Activated CD4-positive, alpha-beta T cell treated with anti-CD3 and anti-CD28 coated beads, Interleukin-2, amount 50 U/mL, for 48 hours (primary cell): ENCODE data around the gene NR2F1.

Experiments used
- DNase-seq, 2 experiments: peaks; one replicate each; pipeline ENCODE4 v3.0.0-alpha.2; 2020

The NR2F1 gene

GRCh38 chr5:93604644-93605515, 21.9 kb downstream of the NR2F1 start:
- DNase-seq = no peak

DNA sequence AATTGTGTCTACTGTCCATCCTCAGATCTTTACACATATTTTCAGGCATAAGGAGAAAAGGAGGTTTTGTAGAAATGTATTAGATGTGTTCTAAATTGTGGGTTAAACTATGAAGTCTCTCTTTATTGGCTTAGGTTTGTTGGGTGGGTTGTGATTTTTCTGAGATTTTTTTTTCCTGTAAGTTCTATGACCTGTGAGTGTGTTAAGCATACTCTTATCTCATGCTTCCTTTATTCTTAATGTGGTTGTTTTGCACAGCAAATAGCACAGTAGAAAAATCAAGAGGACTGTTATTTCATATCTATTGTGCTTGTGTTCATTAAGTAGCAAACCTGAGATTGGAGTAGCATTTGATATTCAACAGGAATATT, 23.3 kb downstream of the NR2F1 start:
- no peak for DNase-seq

GRCh38 chr5:93607367-93608258, 24.6 kb downstream of the NR2F1 start:
- DNase-seq = no peak

- no peak for DNase-seq
Observed at GRCh38 chr5:93608855-93609254, 25.8 kb downstream of the NR2F1 start.

GRCh38 chr5:93609762-93610161, 26.7 kb downstream of the NR2F1 start:
- no peak for DNase-seq

DNA sequence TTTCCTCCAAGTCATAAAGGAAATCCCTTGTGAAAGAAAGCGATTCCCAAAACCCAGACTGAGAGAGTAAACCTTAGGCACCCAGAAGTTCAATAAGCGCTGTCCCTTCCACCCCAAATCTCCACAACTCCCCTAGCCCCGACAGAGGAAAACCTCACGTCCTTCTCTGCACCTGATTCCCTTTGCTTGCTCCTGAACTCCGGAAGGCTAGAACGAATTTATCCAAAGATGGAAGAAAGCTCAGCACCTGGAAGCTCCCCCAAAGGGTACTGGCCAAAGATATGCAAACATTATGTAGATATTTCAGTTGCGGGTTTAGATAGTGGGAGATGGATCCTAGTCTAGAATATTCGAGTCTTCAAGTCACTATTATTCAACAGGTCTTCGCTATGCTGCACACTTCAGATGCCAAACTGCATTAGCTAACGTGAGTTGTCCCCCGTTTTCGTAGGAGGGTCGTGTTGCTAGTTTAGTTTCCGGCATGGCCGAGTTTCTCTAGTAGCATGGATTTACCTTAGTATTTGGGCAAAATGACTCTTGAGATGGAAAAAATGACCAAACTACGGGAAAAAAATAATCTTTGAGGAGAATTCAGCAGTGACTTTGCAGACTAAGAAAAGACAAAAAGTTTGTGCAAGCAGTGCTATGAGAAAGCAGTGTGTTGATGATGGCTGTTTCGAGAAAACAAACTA, 27.7 kb downstream of the NR2F1 start:
- no peak for DNase-seq

- no peak for DNase-seq
Observed at GRCh38 chr5:93611273-93611975, 28.4 kb downstream of the NR2F1 start.

GRCh38 chr5:93611976-93612854, 29.2 kb downstream of the NR2F1 start:
- no peak for DNase-seq

DNA sequence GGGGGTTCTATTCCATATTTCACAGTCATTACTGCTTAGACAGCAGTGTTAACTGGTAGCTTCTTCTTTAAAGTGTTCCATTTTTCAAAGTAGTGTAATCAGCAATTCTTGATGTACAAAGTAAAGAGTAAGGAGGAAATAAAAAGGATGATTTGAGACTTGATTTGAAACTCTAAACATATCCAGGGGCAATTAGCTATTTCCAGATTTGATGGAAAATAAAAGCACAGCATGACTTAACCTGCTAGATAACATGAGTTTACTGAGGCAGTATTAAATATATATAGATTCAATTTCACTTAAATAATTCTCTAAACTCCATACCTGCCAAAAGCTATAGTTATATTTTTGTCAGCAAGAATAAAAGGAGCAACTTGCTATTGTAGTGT, 29.8 kb downstream of the NR2F1 start:
- DNase-seq = no peak

- DNase-seq = no peak
Observed at GRCh38 chr5:93616538-93617174, 33.6 kb downstream of the NR2F1 start.

DNA sequence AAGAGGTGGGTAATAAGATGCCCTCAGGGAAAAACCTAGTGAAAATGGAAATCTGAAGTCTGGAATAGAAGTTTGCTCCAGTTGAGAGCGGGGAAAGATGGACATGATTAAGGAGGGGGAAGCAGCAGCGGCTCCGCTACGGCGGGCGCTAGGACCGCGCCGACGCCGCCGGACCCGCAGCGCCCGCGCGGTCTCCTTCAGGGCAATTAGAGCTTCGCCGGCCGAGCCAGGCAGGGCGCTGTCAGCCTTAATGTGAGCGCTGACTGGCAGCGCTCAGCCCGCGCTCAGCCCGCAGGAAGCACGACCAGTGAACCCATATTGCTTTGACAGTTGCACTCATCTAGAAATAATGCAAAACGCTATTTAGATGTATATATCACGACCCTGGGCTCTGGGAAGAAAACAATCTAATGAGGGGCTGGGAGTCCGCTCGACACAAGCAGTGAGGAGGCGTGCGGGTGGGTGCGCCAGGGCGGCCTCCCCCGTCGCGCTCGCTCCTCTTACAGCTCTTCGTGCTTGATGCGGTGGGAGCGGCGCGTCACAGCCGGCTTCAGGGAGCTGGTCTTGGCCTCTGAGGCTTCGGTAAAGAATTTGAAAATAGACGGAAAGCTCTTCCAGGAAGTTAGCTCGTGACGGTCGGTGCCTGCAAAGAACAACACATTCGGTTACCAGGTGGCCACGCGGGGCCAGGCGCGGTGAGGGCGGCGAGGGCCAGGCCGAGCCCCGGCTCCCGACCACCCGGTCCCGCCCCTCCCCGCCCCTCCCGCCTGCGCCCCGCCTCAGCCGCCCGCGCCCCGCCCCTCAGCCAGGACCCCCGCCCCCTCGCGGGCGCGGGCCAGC, 37.7 kb downstream of the NR2F1 start:
- DNase-seq = peak; percentile 56 to 65

DNA sequence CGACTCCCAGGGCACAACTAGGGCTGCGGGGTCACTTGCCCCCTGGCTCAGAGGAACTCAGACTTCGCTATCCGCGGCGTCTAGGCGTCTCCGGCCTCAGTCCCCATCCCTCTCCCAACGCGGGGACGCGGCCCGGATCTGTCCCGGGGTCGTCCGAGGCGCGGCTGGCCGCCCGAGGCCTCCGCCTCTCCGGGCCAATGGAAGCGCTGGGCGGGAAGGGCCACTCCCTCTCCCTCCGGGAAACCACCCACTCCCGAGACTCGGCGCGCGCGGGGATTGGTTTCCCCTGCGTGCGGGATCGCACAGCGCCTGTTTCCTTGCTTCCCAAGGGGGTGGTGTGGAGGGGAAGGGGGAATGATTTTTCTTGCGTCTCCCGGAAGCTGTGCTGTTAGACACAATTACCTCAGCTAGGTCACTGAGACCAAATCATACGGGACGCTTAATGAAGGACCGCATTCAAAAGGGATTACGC, 38.3 kb downstream of the NR2F1 start:
- no peak for DNase-seq

DNA sequence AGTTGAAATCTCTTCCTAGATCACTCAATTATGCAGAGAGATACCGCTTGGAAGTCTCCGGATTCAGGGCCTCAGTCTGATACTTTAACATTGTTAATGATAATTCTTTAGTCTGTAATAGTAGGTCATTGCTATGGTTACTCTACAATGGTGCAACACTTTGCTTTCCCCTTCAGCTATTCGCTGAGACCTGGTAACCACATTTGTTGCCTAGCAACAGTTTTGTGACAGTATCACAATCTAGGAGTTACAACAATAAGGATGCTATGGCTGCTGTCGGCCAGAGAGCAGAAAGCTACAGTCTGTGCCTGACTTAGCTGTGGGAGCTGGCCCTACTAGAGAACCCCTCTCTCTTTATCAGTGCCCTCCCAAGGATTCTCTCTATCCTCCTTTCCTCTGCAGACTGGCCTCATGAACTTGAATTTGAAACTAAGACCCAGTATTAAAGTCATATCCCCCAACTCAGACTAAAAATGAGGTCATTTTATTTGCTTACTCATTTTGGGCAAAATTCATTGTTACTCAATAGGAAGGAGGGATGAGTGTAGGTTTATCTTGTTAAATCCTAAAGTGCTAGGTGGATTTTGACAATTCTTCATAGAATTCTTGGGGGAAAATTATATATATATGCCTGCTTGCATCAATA, 39.3 kb downstream of the NR2F1 start:
- no peak for DNase-seq

DNA sequence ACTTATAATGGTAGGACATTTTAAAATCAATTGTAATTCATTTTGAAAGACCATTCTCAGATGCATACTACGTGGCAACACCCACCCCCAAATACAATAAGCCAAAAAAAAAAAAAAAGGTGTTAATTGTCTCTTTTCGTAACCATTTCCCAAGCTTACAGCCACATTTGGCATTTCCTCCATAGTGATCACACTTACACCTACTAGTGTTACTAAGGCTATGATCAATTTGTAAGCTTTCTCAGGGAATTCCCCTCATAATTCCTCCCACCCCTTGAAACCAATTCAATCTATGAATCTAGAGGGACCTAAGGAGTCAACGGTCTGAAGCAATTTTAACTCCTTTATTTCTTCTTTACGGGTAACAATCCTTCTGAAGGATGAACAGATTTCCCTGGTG, 40.1 kb downstream of the NR2F1 start:
- no peak for DNase-seq

- DNase-seq = no peak
Observed at GRCh38 chr5:93626801-93627200, 43.8 kb downstream of the NR2F1 start.

GRCh38 chr5:93632327-93632726, 49.3 kb downstream of the NR2F1 start:
- DNase-seq = no peak

DNA sequence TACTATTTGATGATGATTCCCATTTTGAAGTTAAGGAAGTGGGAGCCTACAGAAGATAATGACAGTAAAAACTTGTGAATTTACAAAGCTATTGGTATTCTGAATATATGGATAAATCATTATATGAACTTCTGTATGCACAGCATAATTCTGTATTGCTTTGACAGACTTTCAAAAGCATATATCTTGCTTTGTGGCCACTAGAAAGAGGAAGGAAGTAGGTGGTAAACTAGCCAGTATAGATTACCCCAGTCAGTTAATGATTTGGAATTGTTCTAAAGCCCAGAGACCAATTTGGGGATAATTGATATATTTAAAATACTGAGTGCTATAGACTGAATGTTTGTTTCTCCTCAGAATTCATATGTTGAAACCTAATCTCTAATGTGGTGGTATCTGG, 53.0 kb downstream of the NR2F1 start:
- DNase-seq = no peak

GRCh38 chr5:93636837-93637236, 53.8 kb downstream of the NR2F1 start:
- DNase-seq = no peak

GRCh38 chr5:93637697-93638096, 54.7 kb downstream of the NR2F1 start:
- DNase-seq = no peak

- no peak for DNase-seq
Observed at GRCh38 chr5:93642526-93642925, 59.5 kb downstream of the NR2F1 start.
